Renal cortex interstitium (tissue), 15 donors: ENCODE measurements around the gene SOX3. TPM values are rescaled to one million over a fixed set of nuclear protein-coding genes. Genes with fewer than 3 reads are reported as not detected.

Experiments
- DNase-seq, 11 donors: peaks; one replicate each; pipeline ENCODE4 v3.0.0-alpha.2; 2013; ENCODE audit warnings: low read depth in 9 of 11, low spot score in 4 of 11; ENCODE audit errors: extremely low read depth in 1 of 11
- long read RNA-seq, 16 experiments: transcript quantifications; one replicate each; lab custom pipeline, GENCODE V29; 2026
- polyA plus RNA-seq, 3 donors: library from polyadenylated mRNA; unstranded; fragments of 120-200 nt; gene quantifications; one replicate each; pipeline ENCODE4 v1.2.1, GENCODE V29; 2013; ENCODE audit not compliant: insufficient read length in 3 of 3

SOX3 gene
- polyA plus RNA-seq = not detected
- long read RNA-seq, donor 1 = 0 reads
- long read RNA-seq, donor 2 = 0 reads
- long read RNA-seq, donor 3 = 0 reads
- long read RNA-seq, donor 4 = 0 reads
- long read RNA-seq, donor 5, partial matches to known transcripts = 0 of 1 reads
- long read RNA-seq, donor 5, other reads (novel, unspliced or antisense) = 0 of 1 reads
- long read RNA-seq, donor 6 = 0 reads
- long read RNA-seq, donor 7, partial matches to known transcripts = 0 of 1 reads
- long read RNA-seq, donor 7, other reads (novel, unspliced or antisense) = 0 of 1 reads
- long read RNA-seq, donor 8 = 0 reads
- long read RNA-seq, donor 9 = 0 reads
- long read RNA-seq, donor 10, partial matches to known transcripts = 0 of 1 reads
- long read RNA-seq, donor 10, other reads (novel, unspliced or antisense) = 0 of 1 reads
- long read RNA-seq, donor 11 = 0 reads
- long read RNA-seq, donor 12 = 0 reads
- long read RNA-seq, donor 13 = 0 reads
- long read RNA-seq, donor 14 = 0 reads
- long read RNA-seq, donor 15 = 0 reads
- long read RNA-seq, donor 16 = 0 reads

DNA sequence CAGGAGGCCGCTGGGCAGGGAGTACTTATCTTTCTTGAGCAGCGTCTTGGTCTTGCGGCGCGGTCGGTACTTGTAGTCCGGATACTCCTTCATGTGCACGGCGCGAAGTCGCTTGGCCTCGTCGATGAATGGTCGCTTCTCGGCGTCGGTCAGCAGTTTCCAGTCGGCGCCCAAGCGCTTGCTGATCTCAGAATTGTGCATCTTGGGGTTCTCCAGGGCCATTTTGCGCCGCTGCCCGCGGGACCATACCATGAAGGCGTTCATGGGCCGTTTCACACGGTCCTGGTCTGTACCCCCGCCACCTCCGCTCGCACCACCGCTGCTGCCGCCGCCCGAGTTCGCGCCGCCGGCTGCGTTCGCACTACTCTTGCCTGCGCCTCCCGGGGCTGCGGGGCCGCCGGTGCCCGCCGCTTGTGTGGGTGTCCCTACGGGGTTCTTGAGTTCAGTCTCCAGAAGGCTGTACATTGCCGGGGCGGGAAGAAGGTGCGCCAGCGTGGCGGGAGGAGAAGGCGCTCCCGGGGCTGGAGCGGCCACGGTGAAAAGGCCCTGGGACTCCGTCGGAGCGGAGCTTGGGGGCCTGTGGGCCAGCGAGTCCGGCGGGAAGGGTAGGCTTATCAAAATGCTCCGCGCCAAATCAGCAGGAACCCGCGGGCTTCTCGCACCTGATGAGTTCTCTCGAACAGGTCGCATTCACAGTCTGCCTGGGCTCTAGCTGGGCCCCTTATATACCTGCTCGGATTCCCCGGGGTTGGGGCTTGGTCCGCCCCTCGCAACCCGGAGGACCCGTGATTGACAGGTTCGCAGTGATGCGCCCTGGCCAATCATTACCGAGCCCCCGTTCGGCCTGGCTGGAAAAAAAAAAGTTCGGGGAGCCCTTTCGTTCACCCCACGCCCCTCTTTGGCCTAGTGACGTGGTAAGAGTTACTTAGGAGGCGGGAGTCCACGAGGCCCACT lies at the start of gene SOX3:
TSS of gene SOX3 (minus strand) at position 699 of the 954 bp plus-strand sequence. CDS start at position 690, 9 bp downstream.
- DNase-seq = no peak

DNA sequence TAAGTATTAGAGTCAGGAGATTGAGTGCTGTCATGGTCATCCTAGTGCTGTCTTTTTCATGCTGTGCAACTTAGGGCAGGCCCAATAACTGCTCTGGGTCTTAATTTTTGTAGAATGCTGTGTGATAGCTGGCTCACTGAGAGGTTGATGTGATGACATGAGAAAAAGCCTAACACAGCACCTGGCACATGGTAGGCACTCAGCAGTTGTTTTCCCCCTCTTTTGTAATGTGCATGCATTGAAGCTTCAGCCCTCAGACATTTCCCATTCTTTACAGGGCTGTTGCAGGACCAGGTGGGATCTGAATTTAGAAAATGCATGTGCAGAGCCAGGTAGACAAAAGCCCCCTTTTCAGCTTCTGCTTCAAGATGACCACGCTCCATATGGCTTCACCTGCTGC lies 44.1 kb upstream of the SOX3 start:
- DNase-seq = no peak

DNA sequence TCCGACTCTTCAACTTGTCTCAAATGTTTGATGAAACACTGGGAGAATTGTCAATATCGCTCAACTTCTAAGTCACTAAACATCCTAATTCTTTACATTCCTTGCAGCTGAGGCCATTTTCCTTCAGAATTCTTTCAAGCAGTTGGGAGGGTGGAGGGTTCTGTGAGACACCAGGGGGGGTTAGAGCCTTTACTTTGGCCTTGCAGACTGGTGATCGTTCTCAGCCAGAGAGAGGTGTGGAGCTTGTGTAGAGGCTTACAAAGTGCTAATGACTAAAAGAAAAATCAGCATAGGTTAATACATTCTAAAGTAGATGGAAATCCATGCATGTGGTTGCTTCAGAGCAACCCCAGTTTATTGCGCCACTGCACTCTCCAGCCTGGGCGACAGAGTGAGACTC lies 21.3 kb upstream of the SOX3 start:
- DNase-seq = no peak

DNA sequence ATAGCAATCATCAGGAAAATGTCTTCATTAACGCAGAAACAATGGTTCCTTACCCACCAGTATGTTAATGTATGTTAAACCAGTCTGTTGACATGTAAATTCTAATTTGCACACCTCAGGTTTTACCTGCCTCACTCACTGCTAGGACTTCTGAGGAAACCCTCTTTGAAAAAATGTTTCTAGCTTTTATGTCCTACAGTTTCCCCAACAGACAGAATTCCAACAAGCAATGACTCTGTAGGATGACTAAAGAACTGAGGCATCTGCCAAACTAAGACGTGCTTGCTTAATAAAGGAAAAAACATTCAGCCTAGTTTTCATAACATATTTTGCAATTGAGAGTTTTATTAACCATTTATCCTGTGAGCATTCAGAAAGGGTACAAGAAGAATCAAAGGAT lies 20.6 kb upstream of the SOX3 start:
- no peak for DNase-seq

DNA sequence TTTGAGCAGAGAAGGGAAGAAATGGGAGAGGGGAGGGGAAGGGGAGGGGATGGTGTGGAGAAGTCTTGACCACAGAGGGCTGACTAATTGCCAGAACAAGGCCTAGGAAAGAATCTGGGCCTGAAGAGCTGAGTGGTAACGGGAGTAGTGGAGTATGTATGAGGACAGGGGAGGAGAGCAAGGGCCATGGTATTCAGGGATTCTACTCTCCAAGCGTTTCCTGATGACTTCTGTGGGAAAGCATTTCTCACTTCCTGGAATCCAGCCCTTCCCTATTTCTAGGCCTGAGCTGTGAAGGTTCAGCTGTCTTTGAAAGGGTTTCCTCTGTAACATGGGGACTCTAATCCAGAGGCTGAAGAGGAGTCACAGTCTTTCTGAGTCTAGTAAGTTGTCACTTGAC lies 19.7 kb upstream of the SOX3 start:
- DNase-seq = no peak

DNA sequence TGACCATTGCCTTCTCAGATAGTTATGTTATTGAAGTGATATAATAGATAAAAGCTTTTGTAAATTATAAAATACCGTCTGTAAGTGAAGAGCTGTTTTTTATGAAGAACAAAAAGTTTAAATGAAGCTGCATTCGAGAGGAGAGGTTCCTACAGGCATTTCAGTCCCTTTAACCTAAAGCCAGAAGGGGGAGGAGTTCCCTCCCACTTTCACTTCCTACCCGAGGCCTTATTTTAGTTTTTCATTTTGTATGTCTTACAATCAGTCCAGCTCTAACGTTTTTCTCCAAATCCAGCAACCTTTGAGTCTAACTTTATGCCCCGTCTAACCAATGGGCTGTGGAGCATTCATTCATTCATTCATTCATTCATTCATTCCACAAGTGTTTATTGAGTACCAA lies 16.5 kb upstream of the SOX3 start:
- no peak for DNase-seq

DNA sequence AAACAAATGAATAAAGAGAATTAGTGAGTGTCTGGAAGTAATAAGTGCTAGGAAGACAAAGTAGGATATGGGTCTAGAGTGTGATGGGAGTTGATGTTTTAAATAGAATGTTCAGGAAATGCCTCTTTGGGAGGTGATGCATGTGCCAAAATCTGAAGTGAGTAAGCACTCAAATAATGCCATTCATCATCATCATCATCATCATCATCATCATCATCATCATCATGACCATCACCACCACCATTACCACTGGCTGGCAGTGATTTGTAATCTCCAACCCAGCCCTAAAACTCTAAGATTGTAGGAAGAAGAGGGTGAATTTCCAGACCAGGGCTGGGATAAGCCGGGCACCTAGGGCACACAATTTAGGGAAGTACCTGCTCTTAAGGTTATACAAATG lies 9.7 kb upstream of the SOX3 start:
- DNase-seq = no peak

DNA sequence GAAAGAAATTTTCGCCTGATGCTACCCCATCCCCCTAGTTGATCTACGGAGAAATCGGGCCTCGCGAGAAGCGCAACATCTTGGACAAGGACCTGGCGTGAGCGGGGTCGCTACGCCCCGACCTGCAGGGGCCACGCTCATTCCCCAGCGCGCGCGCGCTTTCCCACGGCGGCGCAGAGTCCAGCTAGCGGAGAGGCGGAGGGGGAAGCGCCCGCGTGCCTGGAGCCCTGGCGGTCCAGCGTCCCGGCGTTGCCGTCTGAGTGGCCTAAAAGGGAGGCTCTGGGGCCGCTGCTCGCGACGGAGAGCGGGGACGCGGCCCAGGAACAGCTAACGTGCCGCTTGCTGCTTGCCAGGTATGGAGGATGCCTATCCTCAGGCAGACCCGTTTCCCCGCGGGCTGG lies 6.0 kb upstream of the SOX3 start:
- DNase-seq = no peak

DNA sequence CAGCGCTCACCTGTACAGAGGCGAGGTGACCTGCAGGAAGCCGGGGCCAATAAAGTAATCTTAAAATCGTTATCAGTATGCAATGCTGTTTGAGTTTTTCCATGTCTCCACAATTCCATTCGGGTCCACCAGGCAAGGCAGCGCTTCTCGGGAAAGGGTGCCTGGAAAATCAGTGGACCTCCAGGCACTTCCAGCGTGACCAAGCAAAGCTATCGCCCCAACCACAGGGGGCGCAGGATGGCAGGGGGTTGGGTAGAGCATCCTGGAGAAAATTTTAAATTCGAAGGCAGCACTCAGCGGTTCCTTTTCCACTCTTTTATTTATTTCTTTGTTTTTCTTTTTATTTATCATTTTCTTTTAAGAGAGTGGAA lies 5.4 kb upstream of the SOX3 start:
- no peak for DNase-seq

DNA sequence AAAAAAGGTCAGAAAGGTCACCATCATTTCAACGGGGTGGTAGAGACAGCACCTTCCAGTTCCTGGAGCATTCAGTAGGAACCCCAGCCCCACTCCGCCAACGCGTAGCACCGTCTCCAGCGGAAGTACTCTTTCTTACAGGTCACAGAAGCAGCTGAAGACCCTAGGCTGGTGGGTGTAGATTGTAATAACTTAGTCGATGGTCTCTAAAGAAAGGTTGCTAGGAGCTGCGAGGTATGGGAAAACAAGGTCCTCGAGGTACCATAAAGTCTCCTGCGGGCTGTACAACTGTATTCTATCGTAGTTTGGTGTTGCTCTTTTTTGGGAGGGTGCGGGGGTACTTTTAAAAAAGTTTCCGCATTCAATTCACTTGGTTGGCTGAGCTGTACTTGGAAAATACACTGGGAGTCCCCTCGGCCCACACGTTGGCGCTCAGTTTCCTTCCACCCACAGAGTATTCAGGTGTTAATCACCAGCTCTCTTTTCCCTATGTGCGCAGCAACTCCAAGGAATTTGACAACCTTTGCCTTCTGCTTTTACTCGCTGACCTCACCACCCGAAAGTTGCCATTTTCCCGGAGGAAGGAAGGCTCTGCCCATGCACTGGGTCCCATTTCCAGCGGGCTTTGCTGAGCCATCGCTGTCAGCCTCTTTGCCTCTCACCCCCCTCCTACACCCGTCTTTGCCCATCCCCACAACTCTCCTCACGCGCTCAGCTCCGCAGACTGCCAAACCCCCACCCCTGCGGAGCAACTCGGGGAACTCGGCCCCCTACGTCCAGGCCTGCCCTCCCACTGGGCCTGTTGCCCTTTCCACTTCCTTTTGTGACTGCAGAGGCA lies 4.8 kb upstream of the SOX3 start:
- DNase-seq = no peak

DNA sequence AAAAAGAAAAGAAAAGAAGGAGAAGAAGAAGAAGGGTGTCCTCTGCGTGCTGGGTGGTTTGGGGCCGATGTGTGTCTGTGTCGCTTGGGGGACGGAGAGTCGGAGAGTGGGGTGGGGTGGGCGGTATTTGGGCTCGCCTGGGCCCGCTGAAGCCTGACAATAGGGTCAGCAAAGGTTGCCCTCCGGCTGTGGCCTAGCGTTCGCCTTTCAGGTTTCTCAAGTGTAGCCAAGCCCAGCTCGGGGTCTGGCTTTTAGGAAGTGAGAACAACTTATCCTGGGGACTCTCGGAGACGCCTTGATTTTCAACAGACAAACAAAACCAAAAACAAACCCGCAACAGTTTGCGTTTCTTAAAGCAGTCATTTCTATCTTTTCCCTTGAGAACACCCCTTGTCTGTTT lies 4.1 kb upstream of the SOX3 start:
- DNase-seq = no peak

DNA sequence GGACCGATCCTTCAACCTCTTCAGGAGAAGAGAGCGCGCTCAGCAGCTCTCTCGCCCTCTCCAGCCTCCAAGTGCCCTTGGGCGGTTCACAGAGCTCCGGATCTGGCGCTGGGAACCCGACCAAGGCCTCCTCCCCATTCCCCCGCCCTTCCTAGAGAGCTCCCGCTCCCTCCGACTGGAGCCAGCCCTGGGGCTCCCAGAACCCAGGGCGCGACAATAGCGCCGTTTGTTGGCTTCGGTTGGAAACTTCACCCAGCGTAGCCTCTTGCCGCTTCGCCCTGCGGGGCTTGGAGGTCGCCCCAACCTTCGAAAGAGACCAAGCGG lies 3.1 kb upstream of the SOX3 start:
- DNase-seq = no peak

DNA sequence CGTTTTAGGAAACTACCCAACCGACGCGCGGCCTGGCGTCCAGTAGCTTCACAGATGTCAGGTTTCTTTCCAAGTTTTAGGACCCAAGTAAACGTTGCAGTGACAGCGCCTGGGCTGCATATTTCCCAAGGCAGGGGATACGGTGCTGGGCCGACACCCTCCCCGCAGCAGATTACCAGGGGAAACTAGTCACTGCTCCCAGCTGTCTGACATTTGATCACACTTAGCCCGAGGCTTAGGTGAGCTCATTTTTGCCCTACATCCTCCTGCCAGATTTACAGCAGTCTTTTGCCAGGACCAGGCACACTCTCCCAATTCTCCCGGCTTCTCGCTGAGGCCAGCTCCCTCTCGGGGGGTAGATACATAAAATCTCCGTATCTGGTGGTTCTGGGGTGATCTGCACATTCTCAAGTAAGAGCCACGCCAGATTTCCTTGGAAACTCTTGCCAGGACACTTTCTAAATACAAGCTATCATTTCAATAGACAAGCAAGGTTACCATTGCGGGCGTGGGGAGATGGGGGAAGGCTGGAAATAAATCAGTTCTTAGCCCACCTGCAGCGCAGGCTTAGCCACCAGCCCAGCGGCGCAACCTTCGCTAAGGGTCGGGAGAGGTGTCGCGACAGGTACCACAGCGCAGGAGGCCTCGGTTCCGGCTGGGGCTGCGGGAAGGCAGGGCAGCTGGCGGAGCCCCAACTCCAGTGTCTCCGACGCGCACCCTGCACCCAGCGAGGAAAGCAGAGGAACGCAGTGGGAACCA lies 2.5 kb upstream of the SOX3 start:
- DNase-seq = no peak

DNA sequence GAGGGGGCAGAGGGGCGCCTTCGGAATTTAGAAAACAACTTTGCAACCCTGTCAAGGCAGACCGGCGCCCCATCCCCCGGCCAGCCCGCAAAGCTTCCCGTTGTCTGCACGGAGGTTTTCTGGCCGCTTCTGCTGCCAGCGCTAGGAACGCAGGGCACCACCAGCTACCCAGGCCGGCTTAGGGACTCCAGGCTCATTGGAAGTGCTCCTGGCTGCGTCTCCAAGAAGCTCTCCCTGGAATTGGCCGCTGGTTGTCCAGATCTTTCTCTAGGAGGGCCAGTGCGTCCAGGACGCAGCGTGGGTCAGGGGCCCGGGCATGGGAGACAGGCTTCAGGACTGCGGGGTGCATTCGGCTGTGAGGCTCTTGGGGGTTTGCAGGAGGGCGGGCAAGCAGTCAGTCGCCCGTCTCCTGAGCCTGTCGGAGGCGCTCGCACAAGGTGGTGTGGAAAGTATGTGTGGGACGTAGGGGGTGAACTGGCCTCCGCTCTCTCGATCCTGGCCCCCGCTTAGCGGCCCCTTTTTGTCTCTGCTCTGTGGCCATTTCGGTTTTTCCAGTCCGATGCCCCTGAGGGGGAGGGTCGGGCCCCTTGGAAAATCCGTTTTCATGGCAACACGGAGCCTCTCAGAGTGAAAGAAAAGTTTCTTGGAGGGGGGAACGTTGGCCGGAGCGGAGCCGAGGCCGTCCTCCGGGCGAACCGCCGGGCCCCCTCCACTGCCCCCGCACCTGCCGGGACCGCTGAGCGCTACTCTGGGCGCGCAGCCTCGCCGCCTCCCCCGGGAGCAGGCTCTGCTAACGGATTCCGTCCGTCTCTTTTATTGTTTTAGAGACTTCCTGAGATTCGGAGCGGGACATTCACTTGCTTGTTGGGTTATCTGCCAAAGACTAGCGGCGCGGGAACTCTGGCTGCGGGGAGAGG lies 810 bp upstream of the SOX3 start:
- no peak for DNase-seq

DNA sequence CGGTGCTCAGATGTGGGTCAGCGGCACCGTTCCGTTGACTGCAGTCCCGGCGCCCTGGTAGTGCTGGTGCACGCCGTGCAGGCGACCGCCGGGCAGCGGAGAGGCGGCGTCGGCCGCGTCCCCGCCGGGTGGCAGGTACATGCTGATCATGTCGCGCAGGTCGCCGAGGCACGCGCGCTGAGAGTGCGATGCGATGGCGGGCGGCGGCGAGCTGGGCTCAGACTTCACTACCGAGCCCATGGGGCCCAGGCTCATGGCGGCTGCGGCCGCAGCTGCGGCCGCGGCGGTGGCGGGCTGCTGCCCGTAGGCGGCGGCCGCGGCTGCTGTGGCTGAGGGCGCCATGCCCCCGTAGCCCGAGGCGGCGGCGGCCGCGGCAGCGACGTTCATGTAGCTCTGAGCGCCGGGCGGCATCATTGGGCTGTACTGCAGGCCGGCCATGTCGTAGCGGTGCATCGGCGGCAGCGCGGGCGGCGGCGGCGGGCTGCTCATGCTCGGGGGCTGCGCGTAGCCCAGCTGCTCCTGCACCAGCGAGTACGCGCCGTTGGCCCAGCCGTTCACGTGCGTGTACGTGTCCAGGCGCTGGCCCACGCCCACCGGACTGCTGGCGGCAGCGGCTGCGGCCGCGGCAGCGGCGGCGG lies 1.0 kb downstream of the SOX3 start:
- no peak for DNase-seq

DNA sequence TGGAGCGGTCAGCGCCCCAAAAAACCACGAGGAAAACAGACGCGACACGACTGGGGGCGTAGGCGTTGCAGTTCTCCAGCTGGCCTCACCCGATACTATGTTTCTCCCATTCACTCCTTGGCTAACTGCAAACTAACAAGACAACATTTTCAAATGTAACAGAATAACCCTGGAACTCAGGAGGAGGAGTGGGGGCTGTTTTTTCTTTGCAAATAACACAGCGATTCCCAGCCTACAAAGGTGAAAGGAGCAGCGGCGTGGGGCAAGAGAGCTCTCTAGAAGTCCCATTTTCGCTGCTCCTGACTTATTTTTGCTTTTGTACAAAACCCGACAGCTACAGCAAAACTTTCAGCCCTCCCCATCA lies 1.6 kb downstream of the SOX3 start:
- DNase-seq = no peak

DNA sequence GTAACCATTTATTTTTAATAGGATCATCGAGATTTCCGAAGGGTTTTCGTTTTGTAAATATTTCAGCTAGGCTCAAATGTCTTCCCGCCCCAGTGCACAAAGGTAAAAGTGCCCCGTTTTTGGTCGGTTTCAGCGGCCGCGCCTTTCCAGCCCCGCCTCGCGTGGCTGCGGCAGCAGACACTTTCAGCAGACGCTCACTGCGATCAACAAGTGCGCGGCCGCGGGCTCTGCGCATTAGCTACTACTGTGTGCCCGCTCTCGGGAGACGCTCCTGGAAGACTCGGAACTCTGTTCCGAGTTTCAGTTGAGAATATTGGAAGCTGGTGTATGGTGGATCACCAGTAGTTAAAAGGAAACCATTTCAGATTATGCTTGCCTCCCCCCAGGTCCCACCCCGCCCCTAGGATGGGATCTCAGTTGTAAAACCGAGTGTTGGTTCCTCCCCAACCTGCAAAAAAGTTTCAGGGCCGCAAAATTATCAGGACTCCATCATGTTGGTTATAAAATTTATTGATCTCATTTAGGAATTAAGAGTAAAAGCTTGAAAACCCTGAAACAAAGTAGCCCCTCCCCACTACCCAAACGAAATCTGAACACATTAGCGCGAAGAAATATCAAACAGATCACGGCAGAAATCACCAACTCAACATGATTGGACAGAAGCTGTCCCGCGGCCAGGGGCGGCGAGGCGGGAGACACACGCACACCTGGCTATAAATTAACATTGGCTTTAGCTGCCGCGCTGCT lies 2.2 kb downstream of the SOX3 start:
- DNase-seq = no peak
